ENCODE data around the gene EGR4. TPM values are rescaled to one million over a fixed set of nuclear protein-coding genes. Genes with fewer than 3 reads are reported as not detected.

Gene EGR4
- polyA plus RNA-seq, 1 of the 3 experiments (the other 2 are of a cell fraction), result 0.02 TPM

GRCh38 chr2:73301636-73302035 lies 8.3 kb upstream of the EGR4 start:
- Histone ChIP-seq H3K27ac (ENCODE audit: low read depth in 2 of 2, low read length in 1 of 2) (no peak overlapping the region), H3K36me3 (replicated peaks in 1 of 2; ENCODE audit: control insufficient read depth in 1 of 2, insufficient read depth in 2 of 2, low read length in 1 of 2) (no peaks in the 10 kb centered on the region), H3K9ac (no peak overlapping the region), H2AFZ (ENCODE audit: low read depth) (no peak overlapping the region), H3K4me1 (ENCODE audit: control insufficient read depth in 1 of 2, insufficient read depth in 2 of 2, low read depth in 1 of 2, low read length in 1 of 2) (peaks cover 0 to 7% of the 10 kb centered on the region in 2 experiments; a peak in 1 of 4 replicates), H3K79me2 (ENCODE audit: insufficient read depth) (no peaks in the 10 kb centered on the region), H3F3A (replicated peaks; ENCODE audit: insufficient read depth) (no peaks in the 10 kb centered on the region), H3K4me3 (ENCODE audit: low read depth in 2 of 2, low read length in 1 of 2) (no peak overlapping the region), H3K9me2 (no peaks in the 10 kb centered on the region), H3K4me2 (no peak overlapping the region), H3K9me3 (no peaks in the 10 kb centered on the region), H3K27me3 (ENCODE audit: insufficient read depth) (peaks cover 13% of the 10 kb centered on the region; the same call in 1 of the 2 replicates), H4K20me1 (ENCODE audit: insufficient read depth) (no peaks in the 10 kb centered on the region)
- no peak for DNase-seq
- ChIA-PET POLR2A (no interaction called here), CTCF (interaction anchor here (0.6 to 1.8 kb wide), 2 partner anchors 11 to 12 kb away, joined by 3 to 6 read pairs; no protein-coding TSS in a partner anchor)
- 49% methylated on average over 4 of the region's 4 CpGs for WGBS (ENCODE audit: low lambda C conversion rate)
- no peak for TF ChIP-seq REST (IDR thresholded peaks at IDR 0.05; ENCODE audit: low read depth, low read length)
- no peak for TF ChIP-seq SMC3 (IDR thresholded peaks at IDR 0.05; ENCODE audit: low read depth, low read length)
- no peak for TF ChIP-seq RCOR1 (IDR thresholded peaks at IDR 0.05; ENCODE audit: low read length)
- TF ChIP-seq NRF1 (IDR thresholded peaks at IDR 0.05; ENCODE audit: low read depth, low read length), result no peak
- TF ChIP-seq GATA2 (CRISPR knock-in tag; IDR thresholded peaks at IDR 0.05), result no peak
- TF ChIP-seq, protein P1, sequence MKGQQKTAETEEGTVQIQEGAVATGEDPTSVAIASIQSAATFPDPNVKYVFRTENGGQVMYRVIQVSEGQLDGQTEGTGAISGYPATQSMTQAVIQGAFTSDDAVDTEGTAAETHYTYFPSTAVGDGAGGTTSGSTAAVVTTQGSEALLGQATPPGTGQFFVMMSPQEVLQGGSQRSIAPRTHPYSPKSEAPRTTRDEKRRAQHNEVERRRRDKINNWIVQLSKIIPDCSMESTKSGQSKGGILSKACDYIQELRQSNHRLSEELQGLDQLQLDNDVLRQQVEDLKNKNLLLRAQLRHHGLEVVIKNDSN (IDR thresholded peaks at IDR 0.05; ENCODE audit: borderline replicate concordance, low read depth), result no peak
- TF ChIP-seq RFX5 (IDR thresholded peaks at IDR 0.05; ENCODE audit: low read length), result no peak
- TF ChIP-seq SIN3A (IDR thresholded peaks at IDR 0.05; ENCODE audit: borderline replicate concordance, low read depth, low read length), result no peak
- TF ChIP-seq EZH2phosphoT487 (IDR thresholded peaks at IDR 0.05; ENCODE audit: borderline replicate concordance, low read depth), result no peak
- TF ChIP-seq, protein P2, sequence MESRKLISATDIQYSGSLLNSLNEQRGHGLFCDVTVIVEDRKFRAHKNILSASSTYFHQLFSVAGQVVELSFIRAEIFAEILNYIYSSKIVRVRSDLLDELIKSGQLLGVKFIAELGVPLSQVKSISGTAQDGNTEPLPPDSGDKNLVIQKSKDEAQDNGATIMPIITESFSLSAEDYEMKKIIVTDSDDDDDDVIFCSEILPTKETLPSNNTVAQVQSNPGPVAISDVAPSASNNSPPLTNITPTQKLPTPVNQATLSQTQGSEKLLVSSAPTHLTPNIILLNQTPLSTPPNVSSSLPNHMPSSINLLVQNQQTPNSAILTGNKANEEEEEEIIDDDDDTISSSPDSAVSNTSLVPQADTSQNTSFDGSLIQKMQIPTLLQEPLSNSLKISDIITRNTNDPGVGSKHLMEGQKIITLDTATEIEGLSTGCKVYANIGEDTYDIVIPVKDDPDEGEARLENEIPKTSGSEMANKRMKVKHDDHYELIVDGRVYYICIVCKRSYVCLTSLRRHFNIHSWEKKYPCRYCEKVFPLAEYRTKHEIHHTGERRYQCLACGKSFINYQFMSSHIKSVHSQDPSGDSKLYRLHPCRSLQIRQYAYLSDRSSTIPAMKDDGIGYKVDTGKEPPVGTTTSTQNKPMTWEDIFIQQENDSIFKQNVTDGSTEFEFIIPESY (IDR thresholded peaks at IDR 0.05; ENCODE audit: borderline replicate concordance, low read depth), result no peak
- no peak for TF ChIP-seq USF2 (IDR thresholded peaks at IDR 0.05; ENCODE audit: borderline replicate concordance, low read depth, low read length)
- no peak for TF ChIP-seq POLR2AphosphoS5 (IDR thresholded peaks at IDR 0.05; ENCODE audit: low read depth, low read length)
- TF ChIP-seq CTCF (IDR thresholded peaks at IDR 0.05), result no peak
